Measurements from ENCODE around the gene PRPF6.
"Not testable (repeated sequence)": the region's sequence is repeated elsewhere in the genome, so short reads cannot be mapped to it uniquely, and the experiment has no call there.

The PRPF6 gene

DNA sequence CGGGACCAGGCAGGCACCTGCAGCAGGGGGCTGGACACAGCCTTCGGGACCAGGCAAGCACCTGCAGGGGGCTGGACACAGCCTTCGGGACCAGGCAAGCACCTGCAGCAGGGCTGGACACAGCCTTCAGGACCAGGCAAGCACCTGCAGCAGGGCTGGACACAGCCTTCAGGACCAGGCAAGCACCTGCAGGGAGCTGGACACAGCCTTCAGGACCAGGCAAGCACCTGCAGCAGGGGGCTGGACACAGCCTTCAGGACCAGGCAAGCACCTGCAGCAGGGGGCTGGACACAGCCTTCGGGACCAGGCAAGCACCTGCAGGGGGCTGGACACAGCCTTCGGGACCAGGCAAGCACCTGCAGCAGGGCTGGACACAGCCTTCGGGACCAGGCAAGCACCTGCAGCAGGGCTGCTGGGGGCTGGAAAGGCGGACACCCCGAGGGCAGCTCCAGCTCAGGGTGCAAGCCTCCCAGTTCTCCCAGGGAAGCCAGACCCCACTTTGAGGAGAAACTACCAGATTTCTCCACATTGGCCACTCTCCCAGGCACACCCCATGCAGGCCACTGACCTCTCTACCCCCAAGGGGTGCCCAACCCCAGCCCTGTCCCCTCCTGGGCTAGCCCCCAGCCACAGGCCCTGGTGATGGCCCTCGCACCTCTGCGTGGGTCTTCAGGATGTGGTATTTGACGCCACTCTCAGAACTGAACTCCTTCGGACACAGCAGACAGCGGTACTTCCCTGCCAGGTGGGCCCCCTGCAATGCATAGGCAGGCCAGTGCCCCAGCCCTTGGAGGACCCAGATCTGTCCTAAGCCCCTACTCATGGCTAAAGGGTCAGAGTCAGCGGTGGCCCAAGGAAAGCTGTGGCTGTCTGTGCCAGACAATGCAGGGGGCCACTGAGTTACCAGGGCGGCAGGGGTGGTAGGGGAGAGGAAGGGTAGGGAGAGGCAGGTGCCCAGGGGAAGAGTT is 20.0 kb upstream of the PRPF6 start:
- DNase-seq (ENCODE audit: low spot score): not testable (repeated sequence)

DNA sequence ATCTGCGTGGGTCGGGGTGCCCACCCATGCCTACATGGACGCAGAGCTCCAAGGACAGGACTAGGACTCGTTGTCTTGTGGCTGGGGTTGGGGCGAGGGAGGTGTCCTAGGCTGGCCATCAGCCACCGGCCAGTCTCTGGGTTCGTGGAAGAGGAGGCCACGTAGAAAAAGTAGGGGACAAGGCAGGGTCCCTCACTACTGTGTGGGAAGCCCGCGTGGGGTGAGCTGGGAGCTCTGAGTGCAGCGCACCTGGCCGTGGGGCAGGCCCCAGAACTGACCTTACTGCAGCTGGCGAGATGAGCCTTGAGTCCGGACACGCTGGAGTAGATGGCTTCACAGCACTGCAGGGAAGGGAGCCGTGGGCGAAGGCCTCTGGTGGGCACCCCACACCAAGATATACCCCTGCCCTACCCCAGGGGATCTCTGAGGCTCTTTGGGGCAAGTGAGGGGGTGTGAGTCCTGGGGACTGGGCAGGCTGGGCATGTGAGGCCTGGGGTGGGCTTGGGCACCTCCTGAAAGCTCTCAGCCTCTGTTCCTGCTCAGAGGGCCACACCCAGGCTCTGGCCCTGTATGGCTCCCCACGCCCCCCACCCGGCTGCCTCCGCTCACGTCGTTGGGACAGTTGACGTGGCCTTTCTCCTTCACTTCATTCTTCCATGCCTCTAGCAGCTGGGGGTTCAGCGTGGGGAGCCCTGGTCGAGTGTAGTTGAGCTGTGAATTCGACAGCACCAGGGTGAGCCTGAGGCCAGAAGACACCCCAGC is 19.1 kb upstream of the PRPF6 start:
- no peak for DNase-seq (ENCODE audit: low spot score)

DNA sequence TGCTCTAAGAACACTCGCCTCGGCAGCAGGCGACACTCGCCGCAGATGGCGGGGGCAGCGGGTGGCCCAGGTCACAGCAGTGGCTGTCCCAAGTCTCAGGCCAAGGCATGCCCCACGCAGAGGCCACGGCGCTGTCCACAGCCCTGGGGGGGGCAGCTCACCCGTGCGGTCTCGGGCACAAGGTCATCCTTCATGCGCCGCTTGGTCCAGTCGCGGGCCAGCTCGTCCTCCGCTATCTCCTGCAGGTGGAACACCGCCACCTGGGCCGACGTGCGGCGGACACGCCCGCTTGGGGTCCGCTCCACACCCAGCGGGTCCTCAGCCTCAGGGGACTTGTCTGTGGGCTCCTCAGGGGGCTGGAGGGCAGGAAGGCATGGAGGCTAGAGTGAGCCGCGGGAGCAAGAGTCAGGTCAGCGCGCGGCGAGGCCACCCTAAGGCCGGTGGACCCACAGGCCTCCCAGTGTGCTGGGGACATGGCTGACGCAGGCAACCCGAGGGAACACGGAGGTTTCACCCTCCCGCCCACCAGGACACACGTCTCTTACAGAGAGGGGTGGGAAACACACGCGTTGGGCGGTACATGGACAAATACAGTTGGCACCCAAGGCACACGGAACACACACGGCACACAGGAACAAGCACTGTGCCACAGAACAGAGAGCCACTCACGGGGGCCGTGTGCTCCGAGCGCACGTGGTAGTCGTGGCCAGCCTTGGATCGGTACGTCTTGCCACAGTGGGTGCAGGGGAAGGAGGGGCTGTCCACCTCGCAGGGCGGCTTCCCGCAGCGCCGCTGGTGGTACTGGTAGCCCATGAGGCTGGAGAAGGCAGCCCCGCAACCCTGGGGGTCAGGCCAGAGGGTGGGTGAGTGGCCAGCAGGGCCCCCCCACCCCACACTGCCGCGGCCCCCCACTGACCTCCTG is 18.2 kb upstream of the PRPF6 start:
- no peak for DNase-seq (ENCODE audit: low spot score)

DNA sequence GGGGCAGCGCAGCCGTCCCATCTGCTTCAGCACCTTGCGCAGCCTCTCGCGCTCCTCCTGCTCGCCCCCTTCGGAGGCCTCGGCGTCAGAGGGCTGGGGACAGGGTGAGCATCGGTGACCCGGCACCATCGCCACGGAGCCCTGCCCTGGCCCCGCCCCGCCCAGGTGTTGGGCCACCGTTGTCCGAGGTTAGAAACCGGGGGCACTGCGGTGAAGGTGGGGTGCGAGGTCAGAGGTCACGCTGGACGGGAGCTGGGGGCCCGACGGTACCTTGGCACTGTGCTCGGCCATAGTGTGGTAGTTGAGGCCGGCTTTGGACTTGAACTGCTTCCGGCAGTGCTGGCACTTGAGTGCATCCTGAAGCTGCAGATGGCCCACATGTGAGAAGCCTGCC is 17.6 kb upstream of the PRPF6 start:
- no peak for DNase-seq (ENCODE audit: low spot score)

DNA sequence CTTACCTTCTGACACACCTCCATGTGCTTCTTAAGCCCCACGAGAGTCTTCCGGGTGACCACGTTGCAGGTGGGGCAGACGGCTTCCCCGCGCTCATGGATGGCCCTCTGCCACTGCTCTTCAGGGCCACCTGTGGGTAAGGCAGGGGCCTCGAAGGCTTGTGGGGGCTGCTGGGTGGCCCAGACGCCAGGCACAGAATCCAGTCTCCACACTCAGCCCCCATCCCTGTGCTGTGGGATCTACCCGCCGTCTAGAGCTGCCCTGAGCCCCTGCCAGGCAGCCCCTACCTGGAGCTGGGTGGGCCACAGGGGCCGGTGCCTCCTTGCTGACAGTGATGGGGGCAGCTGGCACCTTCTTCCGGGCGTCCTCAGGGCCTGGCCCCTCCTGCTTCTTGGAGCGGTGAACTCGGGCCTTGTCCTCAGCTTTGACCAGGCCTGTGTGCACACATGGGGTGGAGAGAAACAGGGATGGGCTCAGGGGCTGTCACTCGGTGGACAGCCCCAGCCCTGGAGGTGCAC is 17.1 kb upstream of the PRPF6 start:
- DNase-seq (ENCODE audit: low spot score): no peak

DNA sequence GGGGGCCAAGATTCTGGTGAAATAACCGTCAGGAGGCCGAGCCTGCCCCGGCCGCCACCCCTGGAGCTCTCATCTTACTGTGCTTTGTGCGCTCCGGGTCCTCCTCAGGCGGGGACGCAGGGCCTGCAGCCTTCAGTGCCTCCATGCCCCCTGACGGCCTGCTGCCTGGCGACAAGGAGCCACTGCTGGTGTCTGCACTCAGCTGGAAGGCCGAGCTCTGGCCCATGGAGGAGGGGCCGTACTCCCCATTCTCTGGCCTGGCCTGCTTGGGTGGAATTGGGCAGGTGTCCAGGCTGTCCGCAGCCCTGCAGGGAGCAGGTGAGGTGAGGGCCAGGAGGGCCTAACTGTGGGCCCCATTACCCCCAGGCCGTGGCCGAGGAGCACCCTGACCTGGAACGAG is 16.5 kb upstream of the PRPF6 start:
- DNase-seq (ENCODE audit: low spot score): no peak

DNA sequence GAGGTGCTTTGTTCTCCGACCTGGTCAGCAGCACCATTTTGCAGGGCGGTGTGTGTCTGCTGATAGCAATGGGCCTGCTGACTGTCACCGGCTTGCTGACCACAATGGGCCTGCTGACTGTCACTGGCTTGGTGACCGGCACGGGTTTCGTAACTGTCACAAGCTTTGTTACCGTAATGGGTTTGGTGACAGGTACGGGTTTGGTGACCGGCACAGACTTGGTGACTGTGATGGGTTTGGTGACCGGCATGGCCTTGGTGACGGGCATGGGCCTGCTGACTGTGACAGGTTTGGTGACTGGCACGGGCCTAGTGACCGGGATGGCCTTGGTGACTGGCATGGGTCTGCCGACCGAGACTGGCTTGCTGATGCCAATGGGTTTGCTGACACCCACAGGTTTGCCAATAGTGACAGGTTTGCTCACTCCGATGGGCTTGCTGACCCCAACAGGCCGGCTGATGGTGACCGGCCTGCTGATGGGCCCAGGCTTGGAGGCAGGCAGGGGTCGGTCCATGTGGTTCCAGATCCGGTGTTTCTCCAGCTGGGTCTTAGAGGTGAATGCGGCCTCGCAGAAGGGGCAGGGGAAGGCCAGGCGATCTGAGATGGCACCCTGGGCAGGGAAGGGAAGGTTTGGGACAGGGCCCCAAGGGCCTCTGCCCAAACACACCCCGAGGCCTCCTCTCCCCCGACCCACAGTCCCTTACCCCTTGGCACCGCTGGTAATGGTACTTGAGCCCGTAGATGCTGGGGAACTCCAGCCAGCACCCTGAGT is 14.6 kb upstream of the PRPF6 start:
- no peak for DNase-seq (ENCODE audit: low spot score)

DNA sequence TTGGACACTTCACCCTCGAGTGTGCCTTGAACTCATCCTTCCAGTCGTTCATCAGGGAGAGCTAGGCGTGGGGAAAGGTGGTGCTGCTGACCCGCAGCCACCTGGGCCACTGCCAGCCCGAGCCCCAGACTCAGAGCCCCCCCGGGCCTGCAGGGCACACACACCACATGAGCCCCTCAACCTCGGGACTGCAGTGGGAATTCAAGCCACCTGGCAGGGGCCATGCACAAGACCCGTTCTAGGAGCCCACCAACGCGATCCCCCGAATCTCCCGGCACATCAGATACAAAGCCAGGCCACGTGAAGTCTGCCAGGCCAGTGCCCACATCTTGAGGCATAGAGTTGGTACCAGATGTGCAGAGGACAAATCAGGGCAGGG is 14.0 kb upstream of the PRPF6 start:
- DNase-seq (ENCODE audit: low spot score): no peak

DNA sequence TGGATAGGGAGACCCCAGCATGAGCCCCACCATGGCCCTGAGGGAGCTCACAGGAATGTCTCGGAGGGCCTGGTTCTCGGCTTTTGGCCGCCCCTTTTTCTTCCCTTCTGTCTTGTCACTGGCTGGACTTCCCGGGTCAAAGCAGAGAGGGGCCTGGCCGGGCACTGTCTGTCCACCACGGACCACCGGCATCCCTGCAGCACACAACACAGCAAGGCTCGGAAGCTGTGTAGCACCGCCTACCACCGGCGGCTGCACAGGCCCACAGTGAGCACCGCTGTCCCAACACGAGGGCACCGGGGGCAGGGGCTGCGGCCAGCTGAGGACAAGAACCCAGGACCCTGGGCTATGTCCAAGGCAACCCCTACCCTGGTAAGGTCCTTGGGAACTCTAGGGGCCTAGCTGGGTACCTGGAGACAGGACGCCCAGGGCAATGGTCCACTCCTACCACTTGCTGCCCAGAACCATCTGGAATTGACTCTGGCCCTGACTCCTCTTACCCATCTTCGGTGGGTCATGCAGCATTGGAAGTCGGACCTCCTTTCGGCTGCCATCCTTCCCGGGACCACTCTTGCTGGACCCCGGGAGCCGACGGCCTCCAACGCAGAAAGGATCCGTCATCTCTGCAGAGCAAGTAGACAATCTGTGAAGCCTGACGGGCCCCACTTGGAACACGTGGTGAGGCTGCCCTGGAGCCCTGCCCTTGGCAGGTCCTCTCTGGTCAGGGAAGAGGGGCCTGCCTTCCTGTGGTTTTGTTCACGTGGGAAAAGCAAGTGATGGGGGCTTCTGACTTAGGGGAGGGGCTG is 13.4 kb upstream of the PRPF6 start:
- no peak for DNase-seq (ENCODE audit: low spot score)

DNA sequence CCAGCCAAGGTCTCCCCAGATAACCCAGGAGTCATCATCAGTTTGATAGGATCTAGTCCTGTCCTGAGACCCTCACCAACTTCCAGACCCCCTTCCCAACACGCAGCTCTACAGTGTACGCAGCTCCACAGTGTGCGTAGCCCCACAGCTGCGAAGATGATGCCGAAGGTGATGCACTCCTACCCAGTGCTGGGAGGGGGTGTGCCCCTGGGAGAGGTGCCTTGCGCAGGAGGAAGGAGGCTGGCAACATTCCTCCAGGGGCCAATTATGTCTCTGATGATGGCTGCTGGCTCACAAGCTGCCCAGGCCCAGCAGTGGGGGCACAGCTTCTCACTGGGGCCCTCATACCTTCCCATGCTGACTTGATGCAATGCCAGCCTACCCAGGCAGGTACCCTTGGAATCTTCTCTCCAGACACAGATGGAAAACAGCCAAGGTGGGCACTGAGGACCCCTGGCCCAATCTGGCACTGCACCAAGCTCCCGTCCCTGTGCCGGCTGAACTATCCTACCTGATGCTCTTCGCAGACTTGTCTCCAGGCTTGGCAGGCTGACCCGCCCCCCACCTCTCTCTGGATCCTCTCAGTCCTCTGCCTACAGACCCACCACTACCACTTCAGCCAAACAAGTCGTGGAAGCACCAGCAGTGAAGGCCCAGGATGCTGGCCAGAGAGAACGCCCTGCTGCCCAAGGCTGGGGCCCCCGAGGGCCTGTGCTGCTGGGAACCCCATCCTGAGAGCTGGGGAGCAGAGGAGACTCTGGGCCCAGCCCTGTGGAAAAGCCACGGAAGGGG is 12.6 kb upstream of the PRPF6 start:
- no peak for DNase-seq (ENCODE audit: low spot score)

DNA sequence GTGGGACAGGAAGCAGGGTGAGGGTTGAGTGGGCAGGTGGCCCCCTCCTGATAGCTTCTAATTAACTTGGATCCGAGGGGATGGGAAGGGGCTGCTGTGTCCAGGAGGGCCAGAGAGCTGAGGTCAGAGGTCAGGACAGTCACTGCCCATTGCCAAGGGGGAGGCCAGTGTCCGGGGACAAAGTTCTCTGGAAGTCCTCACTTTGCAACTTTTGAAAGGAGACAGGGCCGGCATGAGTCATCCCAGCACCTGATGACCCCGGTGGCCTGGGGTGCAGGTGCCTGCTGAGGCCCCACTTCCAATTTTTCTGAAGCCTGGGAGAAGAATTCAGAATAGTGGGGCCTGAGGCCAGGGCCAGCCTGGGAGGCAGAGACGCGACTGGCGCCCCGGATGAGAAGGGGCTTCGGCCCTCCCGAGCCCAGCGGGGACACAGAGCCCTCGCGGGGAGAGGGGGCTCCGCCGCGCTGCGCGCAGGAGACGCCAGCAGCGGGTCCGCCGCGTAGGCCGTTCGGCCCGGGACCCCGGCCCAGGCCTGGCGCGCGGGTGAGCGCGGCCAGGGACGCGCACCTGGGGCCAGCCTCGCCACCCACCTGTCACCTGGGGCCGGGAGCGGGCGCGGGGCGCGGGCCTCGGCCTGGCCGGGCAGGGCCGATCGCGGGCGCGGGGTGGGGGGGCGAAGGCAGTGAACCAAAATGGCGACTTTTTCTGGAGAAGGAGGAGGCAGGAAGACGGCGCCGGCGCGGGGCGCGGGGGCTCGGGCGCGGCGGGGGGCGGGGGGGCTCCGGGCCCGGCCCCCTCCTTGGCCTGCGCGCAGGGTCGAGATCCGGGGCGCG is 11.8 kb upstream of the PRPF6 start:
- DNase-seq (ENCODE audit: low spot score): peak; percentile 29

DNA sequence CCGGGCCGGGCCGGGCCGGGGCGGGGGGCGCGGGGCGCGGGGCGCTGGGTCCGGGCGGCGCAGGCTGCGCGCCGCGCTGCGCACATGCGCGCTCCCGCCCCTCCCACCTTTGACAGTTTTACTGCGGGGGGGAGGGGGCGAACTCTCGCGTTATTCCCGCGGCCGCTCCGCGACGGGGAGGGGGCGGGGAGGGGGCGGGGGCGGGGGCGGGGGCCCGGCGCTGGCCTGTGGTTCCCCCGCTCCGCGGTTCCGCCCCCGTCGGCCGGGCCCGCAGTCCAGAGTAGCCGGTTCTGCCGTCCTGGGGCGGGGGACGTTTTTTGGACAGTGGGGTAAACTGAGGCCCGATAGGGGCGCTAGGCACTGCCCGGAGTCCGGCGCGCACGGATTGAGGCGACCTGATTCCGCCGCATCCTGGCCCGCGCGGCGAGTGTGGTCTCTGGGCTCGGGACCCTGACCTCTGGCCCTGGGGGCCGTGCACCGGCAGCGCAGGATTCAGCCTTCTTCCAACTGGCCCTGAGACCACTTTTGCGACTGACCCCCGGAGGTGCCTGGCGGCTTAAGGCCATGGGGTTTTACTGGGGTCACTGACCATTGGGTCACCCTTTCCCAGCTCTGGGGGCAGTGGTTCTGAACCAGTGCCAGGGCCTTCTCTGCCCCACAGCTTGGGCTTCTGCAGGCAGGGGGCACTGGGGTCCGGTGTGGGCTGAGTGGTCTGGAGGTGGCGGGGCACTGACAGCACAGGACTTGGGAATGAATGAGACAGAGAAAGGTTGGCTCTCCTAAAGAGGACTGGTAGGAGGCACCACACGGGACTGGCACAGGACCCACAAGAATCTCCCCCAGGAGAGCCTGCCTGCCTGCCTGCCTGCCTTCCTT is 10.9 kb upstream of the PRPF6 start, which contains the start of gene ZNF512B:
Gene ZNF512B (minus strand): TSS at position 93 of the 876 bp plus-strand sequence. CDS start 1,980 bp downstream, outside the sequence.
- peak; percentile 61 for DNase-seq (ENCODE audit: low spot score)

DNA sequence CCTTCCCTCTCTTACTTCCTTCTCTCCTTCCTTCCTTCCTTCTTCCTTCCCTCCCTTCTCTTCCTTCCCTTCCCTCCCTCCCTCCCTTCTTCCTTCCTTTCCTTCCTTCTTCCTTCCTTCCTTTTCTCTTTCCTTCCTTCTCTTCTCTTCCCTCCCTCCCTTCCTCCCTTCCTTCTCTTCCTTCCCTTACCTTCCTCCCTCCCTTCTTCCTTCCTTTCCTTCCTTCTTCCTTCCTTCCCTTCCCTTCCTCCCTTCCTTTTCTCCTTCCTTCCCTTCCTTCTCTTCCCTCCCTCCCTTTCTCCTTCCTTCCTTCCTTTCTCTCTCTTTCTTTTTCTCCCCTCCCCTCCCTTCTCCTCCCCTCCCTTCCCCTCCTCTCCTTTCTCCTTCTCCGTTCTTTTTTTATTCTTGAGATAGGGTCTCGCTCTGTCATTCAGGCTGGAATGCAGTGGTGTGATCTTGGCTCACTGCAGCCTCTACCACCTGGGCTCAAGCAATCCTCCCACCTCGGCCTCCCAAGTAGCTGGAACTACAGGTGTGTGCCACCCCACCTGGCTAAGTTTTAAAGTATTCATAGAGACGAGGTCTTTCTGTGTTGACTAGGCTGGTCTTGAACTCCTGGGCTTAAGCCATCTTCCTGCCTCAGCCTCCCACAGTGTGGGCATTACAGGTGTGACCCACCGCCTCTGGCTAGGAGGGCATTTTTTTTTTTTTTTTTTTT is 10.1 kb upstream of the PRPF6 start:
- DNase-seq (ENCODE audit: low spot score): no peak

DNA sequence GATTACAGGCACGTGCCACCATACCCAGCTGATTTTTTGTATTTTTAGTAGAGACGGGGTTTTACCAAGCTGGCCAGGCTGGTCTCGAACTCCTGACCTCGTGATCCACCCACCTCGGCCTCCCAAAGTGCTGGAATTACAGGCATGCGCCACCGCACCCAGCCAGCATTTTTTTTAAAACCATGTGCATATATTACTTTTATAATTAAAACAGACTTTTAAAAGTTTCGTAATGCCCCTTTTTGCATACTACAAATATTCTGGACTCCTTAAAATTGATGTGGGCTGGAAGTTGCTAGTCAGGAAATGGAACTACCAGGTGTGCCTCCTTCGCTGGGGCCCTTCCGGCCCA is 9.0 kb upstream of the PRPF6 start:
- DNase-seq (ENCODE audit: low spot score): not testable (repeated sequence)

DNA sequence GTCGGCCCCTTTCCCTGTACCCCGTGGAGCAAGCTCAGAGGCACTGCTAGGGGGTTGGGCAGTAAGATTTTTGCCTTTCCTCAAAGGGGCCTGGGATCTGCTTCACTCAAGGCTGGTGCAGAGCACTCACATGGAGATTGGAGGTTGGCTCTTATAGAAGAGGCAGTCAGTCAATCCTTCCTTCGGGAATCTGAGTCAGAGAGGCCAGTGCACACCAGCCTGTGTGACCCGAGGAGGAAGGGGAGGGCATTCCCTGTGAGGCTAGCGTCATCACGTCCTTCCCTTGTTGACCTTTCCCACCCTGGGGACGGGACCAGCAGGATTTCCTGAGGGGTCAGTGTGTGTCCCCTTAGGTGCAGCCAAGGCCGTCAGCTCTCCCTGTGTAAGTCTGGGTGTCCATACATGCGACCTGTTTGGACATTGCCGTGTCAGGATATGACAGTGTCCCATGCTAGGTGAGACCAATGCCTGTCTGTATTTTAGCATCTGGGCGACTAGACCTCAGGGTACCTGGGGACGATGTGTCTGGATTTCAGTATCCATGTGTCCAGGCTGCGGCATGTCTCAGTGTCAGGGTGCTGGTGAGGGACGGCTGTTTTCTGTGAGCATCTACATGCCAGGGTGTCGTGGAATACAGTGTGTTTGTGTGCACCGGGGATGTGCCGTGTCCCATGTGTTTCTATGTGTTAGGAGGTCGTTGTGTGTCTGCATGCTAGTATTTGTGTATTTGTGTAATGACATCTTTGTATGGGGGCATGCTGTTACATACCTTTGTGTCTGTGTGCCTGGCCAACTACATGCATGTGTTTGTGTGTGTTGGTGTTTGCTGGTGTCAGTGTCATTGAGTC is 8.4 kb upstream of the PRPF6 start:
- DNase-seq (ENCODE audit: low spot score): no peak

DNA sequence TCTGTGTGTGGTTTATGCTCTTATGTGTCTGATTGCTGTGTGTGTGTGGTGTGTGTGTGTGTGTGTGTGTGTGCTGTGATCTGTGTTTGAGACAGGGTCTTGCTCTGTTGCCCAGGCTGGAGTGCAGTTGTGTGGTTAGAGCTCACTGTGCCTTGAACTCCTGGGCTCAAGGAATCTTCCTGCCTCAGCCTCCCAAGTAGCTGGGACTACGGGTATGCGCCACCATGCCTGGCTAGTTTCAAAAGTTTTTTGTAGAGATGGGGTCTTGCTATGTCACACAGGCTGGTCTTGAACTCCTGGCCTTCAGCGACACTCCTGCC is 7.8 kb upstream of the PRPF6 start:
- no peak for DNase-seq (ENCODE audit: low spot score)

All from CD4-positive, alpha-beta T cell treated with Interleukin-2 at 100 ng/mL for 4 hours (primary cell).